PC-9 (cell line): ENCODE results near the gene PLA2G1B. TPM values are rescaled to one million over a fixed set of nuclear protein-coding genes. Genes with fewer than 3 reads are reported as not detected.

ENCODE experiments used
- BruUV-seq: library from RNA; stranded (reverse); fragments of 400-500 nt; replicated peaks from 2 replicates; lab custom pipeline; 2021; lab: Mats Ljungman, UMichigan
- CTCF ChIA-PET: fragments of 300-600 bp; sonication (Branson Sonifier 250); formaldehyde crosslinking; loops from one replicate; lab custom pipeline; 2022; ENCODE audit warnings: antibody characterized with exemption; lab: Charles Lee
- POLR2A ChIA-PET: fragments of 300-600 bp; sonication (Branson Sonifier 250); formaldehyde crosslinking; loops from one replicate; lab custom pipeline; 2022; ENCODE audit warnings: antibody characterized with exemption; ENCODE audit not compliant: unreplicated experiment; lab: Charles Lee
- DNase-seq, 2 experiments: peaks; one replicate each; pipeline versions ENCODE4 v3.0.0 to v3.0.0-alpha.2; 2015 to 2022; ENCODE audit warnings: mixed read lengths in 1 of 2
- H2AFZ ChIP-seq: fragments of 200-600 bp; sonication (generic); 2 replicates; pipeline ENCODE4 v1.8.1; 2017; ENCODE audit warnings: antibody characterized with exemption
- H3F3A ChIP-seq: fragments of 200-600 bp; sonication (generic); 2 replicates; pipeline ENCODE4 v1.8.1; 2017; ENCODE audit warnings: antibody characterized with exemption, mild to moderate bottlenecking, low read depth; ENCODE audit not compliant: insufficient read depth
- H3K27ac ChIP-seq: fragments of 200-600 bp; sonication (generic); 2 replicates; pipeline ENCODE4 v1.6.1; 2016; ENCODE audit warnings: mixed run types
- H3K27me3 ChIP-seq: fragments of 200-600 bp; sonication (generic); 2 replicates; pipeline ENCODE4 v1.6.1; 2016; ENCODE audit warnings: low read depth, mixed run types; ENCODE audit not compliant: insufficient read depth
- H3K36me3 ChIP-seq: fragments of 200-600 bp; sonication (generic); 2 replicates; pipeline ENCODE4 v1.6.1; 2016; ENCODE audit warnings: low read depth, mixed run types
- H3K4me1 ChIP-seq: fragments of 200-600 bp; sonication (generic); replicated peaks from 2 replicates; pipeline ENCODE4 v1.6.1; 2016; ENCODE audit warnings: mixed run types; ENCODE audit not compliant: insufficient read depth
- H3K4me2 ChIP-seq: fragments of 200-600 bp; sonication (generic); 2 replicates; pipeline ENCODE4 v1.6.1; 2017; ENCODE audit warnings: mixed run types
- H3K4me3 ChIP-seq: fragments of 200-600 bp; sonication (generic); 2 replicates; pipeline ENCODE4 v1.6.1; 2016; ENCODE audit warnings: mixed run types
- H3K79me2 ChIP-seq: fragments of 200-600 bp; sonication (generic); 2 replicates; pipeline ENCODE4 v1.6.1; 2017; ENCODE audit warnings: low read depth, mixed run types
- H3K9me2 ChIP-seq: fragments of 200-600 bp; sonication (generic); 2 replicates; pipeline ENCODE4 v1.8.1; 2017; ENCODE audit warnings: mild to moderate bottlenecking; ENCODE audit not compliant: insufficient read depth
- H3K9me3 ChIP-seq: fragments of 200-600 bp; sonication (generic); 2 replicates; pipeline ENCODE4 v1.8.1; 2016; ENCODE audit warnings: low read depth; ENCODE audit not compliant: insufficient read depth
- H4K20me1 ChIP-seq: fragments of 200-600 bp; sonication (generic); 2 replicates; pipeline ENCODE4 v1.8.1; 2017; ENCODE audit not compliant: insufficient read depth
- CTCF ChIP-seq: fragments of 200-600 bp; sonication (generic); conservative IDR thresholded peaks from 2 replicates; pipeline ENCODE4 v1.6.1; 2017; ENCODE audit warnings: mixed run types, antibody characterized with exemption, mild to moderate bottlenecking, moderate library complexity
- EZH2 ChIP-seq: fragments of 200-600 bp; sonication (generic); IDR thresholded peaks from 2 replicates; pipeline ENCODE4 v1.8.0; 2017; ENCODE audit warnings: antibody characterized with exemption, low read depth
- intact Hi-C: fragments of 100-400 bp; cut with micrococcal nuclease; formaldehyde crosslinking; loops from one replicate; pipeline ENCODE4 v1.10.0; 2022; ENCODE audit not compliant: unreplicated experiment
- total RNA-seq: library from RNA; stranded (reverse); gene quantifications from 2 replicates; pipeline ENCODE4 v1.2.3, GENCODE V29; 2021

PLA2G1B gene
- total RNA-seq, 1 experiment from 2014 or later, result not detected

- Histone ChIP-seq H3K9me3 (no peaks in the 10 kb centered on the region), H3K4me3 (no peak overlapping the region), H4K20me1 (no peaks in the 10 kb centered on the region), H3K4me2 (no peak overlapping the region), H3K36me3 (no peaks in the 10 kb centered on the region), H3K27me3 (no peaks in the 10 kb centered on the region), H3K9me2 (no peaks in the 10 kb centered on the region), H3K79me2 (no peaks in the 10 kb centered on the region), H2AFZ (no peak overlapping the region), H3K4me1 (peaks cover 26% of the 10 kb centered on the region), H3K27ac (no peak overlapping the region), H3F3A (peaks cover 43% of the 10 kb centered on the region)
- intact Hi-C loops, result no loop called here
- DNase-seq, result no peak
- BruUV-seq, result no TSS peak
- ChIA-PET POLR2A (interaction anchor here (0.5 kb wide), 1 partner anchor 15 kb away, joined by 3 read pairs; no protein-coding TSS in a partner anchor), CTCF (no interaction called here)
- TF ChIP-seq CTCF (no peak), EZH2 (no peak)
Observed at GRCh38 chr12:120287491-120287890, 40.1 kb downstream of the PLA2G1B start.

- Histone ChIP-seq H3K9me3 (no peaks in the 10 kb centered on the region), H4K20me1 (no peaks in the 10 kb centered on the region), H3K27ac (peak overlapping the region; percentile 34; the same call in 1 of the 2 replicates), H3K4me3 (no peak overlapping the region), H3K79me2 (no peaks in the 10 kb centered on the region), H3K27me3 (no peaks in the 10 kb centered on the region), H3K9me2 (no peaks in the 10 kb centered on the region), H3F3A (peaks cover 37% of the 10 kb centered on the region; the same call in 1 of the 2 replicates), H2AFZ (0 out of 2 replicates have a peak overlapping the region, but pooled peaks have one; percentile 22), H3K36me3 (no peaks in the 10 kb centered on the region), H3K4me2 (peak overlapping the region; percentile 66), H3K4me1 (peaks cover 26% of the 10 kb centered on the region)
- intact Hi-C loops, result no loop called here
- no TSS peak for BruUV-seq
- POLR2A ChIA-PET, result interaction anchor here (0.5 to 0.7 kb wide), 3 partner anchors 14 to 86 kb away, joined by 3 to 7 read pairs (median 5); partner anchors contain the start of gene RPLP0
- TF ChIP-seq EZH2 (no peak), CTCF (no peak)
- CTCF ChIA-PET, result interaction anchor here (1.0 kb wide), 1 partner anchor 58 kb away, joined by 7 read pairs; no protein-coding TSS in a partner anchor
- DNase-seq, result peak; percentile 45 to 70
Observed at GRCh38 chr12:120286768-120287490, 40.6 kb downstream of the PLA2G1B start.

- no peaks in the 10 kb centered on the region for H4K20me1 ChIP-seq
- TF ChIP-seq EZH2, result no peak
- H3K79me2 ChIP-seq, result no peaks in the 10 kb centered on the region
- peaks cover 13% of the 10 kb centered on the region for H3K4me1 ChIP-seq
- H3K27ac ChIP-seq, result no peak overlapping the region
- no peak for DNase-seq
- no peak overlapping the region for H3K4me3 ChIP-seq
- no TSS peak for BruUV-seq
- H3F3A ChIP-seq, result peaks cover 16% of the 10 kb centered on the region; the same call in 1 of the 2 replicates
- no peaks in the 10 kb centered on the region for H3K36me3 ChIP-seq
- no peak overlapping the region for H3K4me2 ChIP-seq
- no peaks in the 10 kb centered on the region for H3K9me2 ChIP-seq
- H3K27me3 ChIP-seq, result no peaks in the 10 kb centered on the region
- POLR2A ChIA-PET, result interaction anchor here (0.6 kb wide), 1 partner anchor 83 kb away, joined by 5 read pairs; no protein-coding TSS in a partner anchor
- CTCF ChIA-PET, result interaction anchor here (0.6 kb wide), 1 partner anchor 12 kb away, joined by 9 read pairs; no protein-coding TSS in a partner anchor
- intact Hi-C loops, result no loop called here
- no peak overlapping the region for H2AFZ ChIP-seq
- H3K9me3 ChIP-seq, result no peaks in the 10 kb centered on the region
Observed at GRCh38 chr12:120284381-120284780, 43.2 kb downstream of the PLA2G1B start.
